ENCODE measurements around the gene BTAF1. TPM values are rescaled to one million over a fixed set of nuclear protein-coding genes. Genes with fewer than 3 reads are reported as not detected.

BTAF1 gene
- total RNA-seq, 1 donor, result 47.4 TPM

GRCh38 chr10:92075829-92076228, 152.3 kb downstream of the BTAF1 start:
- no peaks in the 10 kb centered on the region for H3K4me1 ChIP-seq (ENCODE audit: insufficient read depth, low read length)
- no peaks in the 10 kb centered on the region for H3K27me3 ChIP-seq (ENCODE audit: insufficient read depth, low read length)
- no peak overlapping the region for H3K4me3 ChIP-seq (ENCODE audit: insufficient read depth, low read length)
- H3K4me2 ChIP-seq (ENCODE audit: insufficient read depth, low read length), result no peak overlapping the region
- H3K9me3 ChIP-seq (ENCODE audit: low read depth, low read length), result no peaks in the 10 kb centered on the region
- H4K20me1 ChIP-seq (ENCODE audit: insufficient read depth, low read length), result no peaks in the 10 kb centered on the region
- DNase-seq (ENCODE audit: insufficient read length, low spot score, missing footprints), result no peak
- H2AFZ ChIP-seq (ENCODE audit: low read length), result no peak overlapping the region
- H3K27ac ChIP-seq (ENCODE audit: low read depth, low read length), result no peak overlapping the region
- no peaks in the 10 kb centered on the region for H3K79me2 ChIP-seq (ENCODE audit: insufficient read depth, low read length)
- TF ChIP-seq CTCF (IDR thresholded peaks at IDR 0.05; ENCODE audit: extremely low read depth, low read depth, low read length), result no peak
- no peaks in the 10 kb centered on the region for H3K36me3 ChIP-seq (ENCODE audit: insufficient read depth, low read length)

DNA sequence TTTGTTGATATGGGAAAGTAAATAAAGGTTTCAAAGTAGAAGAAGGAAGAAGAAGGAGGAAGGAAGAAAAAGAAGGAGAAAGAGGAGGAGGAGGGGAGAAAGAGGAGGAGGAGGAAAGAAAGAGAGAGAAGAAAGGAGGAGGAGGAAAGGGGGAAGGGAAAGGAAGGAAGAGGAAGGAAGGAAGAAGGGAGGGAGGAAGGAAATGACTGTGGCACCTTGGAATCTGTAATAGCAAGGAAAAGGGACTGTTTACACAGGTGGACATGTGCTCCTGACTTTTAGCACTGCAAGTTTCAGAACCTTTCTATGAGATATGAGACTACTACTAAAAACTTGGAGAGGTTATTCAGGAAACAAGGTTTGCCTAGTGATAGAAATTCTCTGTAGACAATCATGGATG, 153.2 kb downstream of the BTAF1 start:
- Histone ChIP-seq H3K79me2 (ENCODE audit: insufficient read depth, low read length) (no peaks in the 10 kb centered on the region), H3K4me2 (ENCODE audit: insufficient read depth, low read length) (no peak overlapping the region), H3K4me3 (ENCODE audit: insufficient read depth, low read length) (no peak overlapping the region), H2AFZ (ENCODE audit: low read length) (no peak overlapping the region), H3K27ac (ENCODE audit: low read depth, low read length) (no peak overlapping the region), H3K27me3 (ENCODE audit: insufficient read depth, low read length) (no peaks in the 10 kb centered on the region), H3K9me3 (ENCODE audit: low read depth, low read length) (no peaks in the 10 kb centered on the region), H4K20me1 (ENCODE audit: insufficient read depth, low read length) (no peaks in the 10 kb centered on the region), H3K4me1 (ENCODE audit: insufficient read depth, low read length) (no peaks in the 10 kb centered on the region), H3K36me3 (ENCODE audit: insufficient read depth, low read length) (no peaks in the 10 kb centered on the region)
- no peak for TF ChIP-seq CTCF (IDR thresholded peaks at IDR 0.05; ENCODE audit: extremely low read depth, low read depth, low read length)
- no peak for DNase-seq (ENCODE audit: insufficient read length, low spot score, missing footprints)

DNA sequence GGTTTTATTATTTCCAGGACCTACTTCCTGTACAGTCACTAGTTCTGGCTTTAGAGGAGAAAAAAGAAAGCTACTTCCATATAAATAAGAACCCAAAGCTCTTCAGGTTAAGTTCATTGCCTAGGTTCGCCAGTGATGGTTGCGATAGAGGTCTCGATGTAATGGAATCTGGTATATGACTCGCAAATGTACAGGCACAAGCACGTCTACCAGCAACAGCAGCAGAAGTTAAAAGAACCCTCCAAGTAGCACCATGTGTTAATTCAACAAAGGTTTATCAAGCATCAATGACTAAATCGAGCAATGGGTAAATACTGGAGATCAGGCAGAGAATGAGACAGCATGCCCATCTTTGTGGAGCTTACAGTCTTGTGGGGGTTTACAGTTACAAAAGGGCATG, 155.4 kb downstream of the BTAF1 start:
- H3K9me3 ChIP-seq (ENCODE audit: low read depth, low read length), result no peaks in the 10 kb centered on the region
- H3K4me3 ChIP-seq (ENCODE audit: insufficient read depth, low read length), result no peak overlapping the region
- H3K4me2 ChIP-seq (ENCODE audit: insufficient read depth, low read length), result no peak overlapping the region
- H3K27ac ChIP-seq (ENCODE audit: low read depth, low read length), result no peak overlapping the region
- no peaks in the 10 kb centered on the region for H3K4me1 ChIP-seq (ENCODE audit: insufficient read depth, low read length)
- H4K20me1 ChIP-seq (ENCODE audit: insufficient read depth, low read length), result no peaks in the 10 kb centered on the region
- no peaks in the 10 kb centered on the region for H3K27me3 ChIP-seq (ENCODE audit: insufficient read depth, low read length)
- H3K79me2 ChIP-seq (ENCODE audit: insufficient read depth, low read length), result no peaks in the 10 kb centered on the region
- TF ChIP-seq CTCF (IDR thresholded peaks at IDR 0.05; ENCODE audit: extremely low read depth, low read depth, low read length), result no peak
- no peak overlapping the region for H2AFZ ChIP-seq (ENCODE audit: low read length)
- no peak for DNase-seq (ENCODE audit: insufficient read length, low spot score, missing footprints)
- no peaks in the 10 kb centered on the region for H3K36me3 ChIP-seq (ENCODE audit: insufficient read depth, low read length)

Small RNAs within 50 kb of the gene (small RNA-seq; reads per million reads assigned to genes)
- gene AL359198.2, result not detected
- not detected for gene RF00402

Other genes starting within 250 kb of the BTAF1 start
- gene TNKS2, start 125.3 kb upstream of the BTAF1 start, total RNA-seq, result 61.5 and 63.4 TPM in 2 replicates
- gene FGFBP3, start 14.3 kb upstream of the BTAF1 start, total RNA-seq, result 0.72 and 1.2 TPM in 2 replicates

Measured in osteoblast (primary cell).